B cell (primary cell): ENCODE data around the gene MAD1L1. TPM values are rescaled to one million over a fixed set of nuclear protein-coding genes. Genes with fewer than 3 reads are reported as not detected.

Source experiments
- ATAC-seq: fragments of 200-7000 bp; cut with Tn5 transposase; one replicate; pipeline ENCODE4 v1.10.0; 2021; ENCODE audit warnings: low read depth, mild to moderate bottlenecking, moderate number of reproducible peaks, moderate library complexity
- CTCF ChIA-PET: fragments of 350-600 bp; sonication (Branson Sonifier 250); formaldehyde crosslinking; loops from one replicate; lab custom pipeline; 2021; ENCODE audit warnings: antibody characterized with exemption, inconsistent platforms; lab: Charles Lee
- POLR2A ChIA-PET: fragments of 350-600 bp; sonication (Branson Sonifier 250); formaldehyde crosslinking; loops from one replicate; lab custom pipeline; 2021; ENCODE audit warnings: antibody characterized with exemption; lab: Charles Lee
- DNase-seq: peaks from one replicate; pipeline ENCODE4 v3.0.0; 2013
- H2AFZ ChIP-seq: 2 replicates; pipeline ENCODE4 v1.6.1; 2012; ENCODE audit warnings: mild to moderate bottlenecking, low read depth, low read length; ENCODE audit not compliant: insufficient read depth, poor library complexity, severe bottlenecking
- H3K27ac ChIP-seq, 2 donors: 1 replicate in 1 of 2; 2 replicates in 1 of 2; pipeline ENCODE4 v1.5.1; 2012 to 2013; ENCODE audit warnings: low read length in 2 of 2, mild to moderate bottlenecking in 2 of 2, moderate library complexity in 1 of 2
- H3K27me3 ChIP-seq, 4 experiments: fragments of 200-600 bp in 1 of 4; sonication (generic) in 1 of 4; replicated peaks in 1 of 4; 1 replicate in 2 of 4; 2 replicates in 2 of 4; pipeline versions ENCODE4 v1.6.1 to v1.7.0; 2013 to 2016; ENCODE audit warnings: low read length in 3 of 4, mild to moderate bottlenecking in 2 of 4, mixed read lengths in 1 of 4, moderate library complexity in 1 of 4; ENCODE audit not compliant: insufficient read depth in 4 of 4, control insufficient read depth in 3 of 4; ENCODE audit errors: control extremely low read depth in 1 of 4
- H3K36me3 ChIP-seq, 2 experiments: replicated peaks in 1 of 2; 1 replicate in 1 of 2; 2 replicates in 1 of 2; pipeline versions ENCODE4 v1.6.1 to v1.7.1; 2013; ENCODE audit warnings: low read length in 1 of 2; ENCODE audit not compliant: insufficient read depth in 2 of 2, control insufficient read depth in 1 of 2; ENCODE audit errors: control extremely low read depth in 1 of 2, extremely low read depth in 1 of 2
- H3K4me1 ChIP-seq, 2 donors: fragments of 200-600 bp in 1 of 2; sonication (generic) in 1 of 2; 1 replicate in 1 of 2; 2 replicates in 1 of 2; pipeline versions ENCODE4 v1.5.1 to v1.6.1; 2013 to 2017; ENCODE audit warnings: low read length in 2 of 2; ENCODE audit not compliant: control insufficient read depth in 2 of 2, insufficient read depth in 2 of 2
- H3K4me2 ChIP-seq: replicated peaks from 2 replicates; pipeline ENCODE3; 2012; ENCODE audit warnings: mild to moderate bottlenecking, low read depth, low read length; ENCODE audit not compliant: poor library complexity, severe bottlenecking
- H3K4me3 ChIP-seq, 5 experiments: fragments of 200-600 bp in 1 of 5; sonication (generic) in 1 of 5; 1 replicate in 3 of 5; 2 replicates in 2 of 5; pipeline versions ENCODE4 v1.5.1 to v1.7.0; 2011 to 2016; ENCODE audit warnings: low read length in 4 of 5, mild to moderate bottlenecking in 4 of 5, low read depth in 2 of 5, control low read depth in 1 of 5, moderate library complexity in 1 of 5; ENCODE audit not compliant: insufficient read depth in 1 of 5; ENCODE audit errors: control extremely low read depth in 1 of 5, extremely low read depth in 1 of 5
- H3K79me2 ChIP-seq: fragments of 200-600 bp; sonication (generic); one replicate; pipeline ENCODE4 v1.6.0; 2016; ENCODE audit warnings: low read length; ENCODE audit not compliant: control insufficient read depth, insufficient read depth
- H3K9ac ChIP-seq: fragments of 200-600 bp; sonication (generic); 2 replicates; pipeline ENCODE4 v1.6.1; 2017; ENCODE audit warnings: mild to moderate bottlenecking, low read length, moderate library complexity
- H3K9me3 ChIP-seq, 3 donors: one replicate each; pipeline versions ENCODE4 v1.6.1 to v1.7.1; 2013; ENCODE audit warnings: low read length in 2 of 3; ENCODE audit not compliant: control insufficient read depth in 2 of 3, insufficient read depth in 1 of 3; ENCODE audit errors: control extremely low read depth in 1 of 3
- H4K20me1 ChIP-seq: 2 replicates; pipeline ENCODE4 v1.6.0; 2012; ENCODE audit warnings: mild to moderate bottlenecking, low read length; ENCODE audit not compliant: insufficient read depth, control insufficient read depth, poor library complexity, severe bottlenecking
- H3K27ac Mint-ChIP-seq: one replicate; pipeline ENCODE4 v1.8.0; 2021; ENCODE audit warnings: mixed read lengths
- H3K27me3 Mint-ChIP-seq: one replicate; pipeline ENCODE4 v1.8.0; 2021; ENCODE audit warnings: mixed read lengths
- H3K4me1 Mint-ChIP-seq: one replicate; pipeline ENCODE4 v1.8.0; 2021; ENCODE audit warnings: mixed read lengths
- H3K4me3 Mint-ChIP-seq: one replicate; pipeline ENCODE4 v1.8.0; 2021; ENCODE audit warnings: mixed read lengths
- H3K9me3 Mint-ChIP-seq: one replicate; pipeline ENCODE4 v1.8.0; 2022; ENCODE audit warnings: mixed read lengths; ENCODE audit not compliant: insufficient read depth
- CTCF ChIP-seq: fragments of 200-600 bp; IDR thresholded peaks from one replicate; pipeline ENCODE4 v1.8.0; 2022; ENCODE audit warnings: antibody characterized with exemption, mild to moderate bottlenecking
- EZH2 ChIP-seq: IDR thresholded peaks from 2 replicates; pipeline ENCODE4 v1.6.1; 2012; ENCODE audit warnings: borderline replicate concordance, low read depth, mild to moderate bottlenecking, moderate library complexity, low read length; ENCODE audit not compliant: insufficient read depth, poor library complexity, severe bottlenecking
- WGBS: methylation state at CpG from one replicate; pipeline ENCODE4 v1.1.5; 2013; ENCODE audit warnings: missing lambda C conversion rate; ENCODE audit not compliant: insufficient coverage; 5-methylcytosine and 5-hydroxymethylcytosine counted together
- intact Hi-C: fragments of 100-400 bp; cut with micrococcal nuclease; formaldehyde crosslinking; loops from one replicate; pipeline ENCODE4 v1.10.0; 2022
- polyA plus RNA-seq: library from polyadenylated mRNA; depleted of rRNA; stranded (reverse); fragments of >200 nt; gene quantifications from 2 replicates; pipeline ENCODE4 v1.2.3, GENCODE V29; 2012
- total RNA-seq, 2 donors: library from RNA; stranded (reverse); fragments of 120-200 nt in 1 of 2; gene quantifications; 1 replicate in 1 of 2; 2 replicates in 1 of 2; pipeline versions ENCODE4 v1.2.3 to v1.2.4, GENCODE V29; 2013 to 2022

Gene MAD1L1
- total and polyA plus RNA-seq, 2 donors (not counting 1 experiment from before 2014, with no cell fraction given), result 86.7 to 110 TPM

- Histone ChIP-seq H3K36me3 (no peaks in the 10 kb centered on the region), H4K20me1 (no peaks in the 10 kb centered on the region), H3K4me3 (no peak overlapping the region), H3K9me3 (peaks cover 0 to 17% (median 0%) of the 10 kb centered on the region in 3 donors), H3K4me2 (peak overlapping the region; percentile 7), H3K9ac (no peak overlapping the region), H2AFZ (no peak overlapping the region), H3K27me3 (no peaks in the 10 kb centered on the region), H3K4me1 (peaks cover 19 to 24% of the 10 kb centered on the region in 2 donors), H3K79me2 (no peaks in the 10 kb centered on the region), H3K27ac (peak overlapping the region in 1 of 2 donors; percentile 79)
- H3K4me1 Mint-ChIP-seq, result peaks cover 21% of the 10 kb centered on the region
- H3K27me3 Mint-ChIP-seq, result no peaks in the 10 kb centered on the region
- no peak for DNase-seq
- intact Hi-C loops, result no loop called here
- H3K4me3 Mint-ChIP-seq, result no peak overlapping the region
- no peaks in the 10 kb centered on the region for H3K9me3 Mint-ChIP-seq
- POLR2A ChIA-PET, result interaction anchor here (1.2 kb wide), 1 partner anchor 28 kb away, joined by 3 read pairs; no protein-coding TSS in a partner anchor
- no peak for TF ChIP-seq EZH2
- no peak for TF ChIP-seq CTCF
- no peak for ATAC-seq
- WGBS, result 98% methylated on average over 29 of the region's 31 CpGs
- CTCF ChIA-PET, result no interaction called here
- H3K27ac Mint-ChIP-seq, result peak overlapping the region; percentile 20
These were observed 253.8 kb downstream of the MAD1L1 start for GRCh38 chr7:1978656-1979590.

- Histone ChIP-seq H3K4me1 (peaks cover 19 to 24% of the 10 kb centered on the region in 2 donors), H4K20me1 (no peaks in the 10 kb centered on the region), H3K79me2 (no peaks in the 10 kb centered on the region), H3K4me2 (no peak overlapping the region), H3K9ac (no peak overlapping the region), H3K27ac (no peak overlapping the region), H3K9me3 (peaks cover 0 to 17% (median 0%) of the 10 kb centered on the region in 3 donors), H3K36me3 (no peaks in the 10 kb centered on the region), H2AFZ (no peak overlapping the region), H3K27me3 (no peaks in the 10 kb centered on the region), H3K4me3 (no peak overlapping the region)
- no peak overlapping the region for H3K27ac Mint-ChIP-seq
- DNase-seq, result no peak
- peaks cover 21% of the 10 kb centered on the region for H3K4me1 Mint-ChIP-seq
- no peak for TF ChIP-seq CTCF
- no peak for TF ChIP-seq EZH2
- ChIA-PET CTCF (no interaction called here), POLR2A (no interaction called here)
- no peaks in the 10 kb centered on the region for H3K9me3 Mint-ChIP-seq
- intact Hi-C loops, result no loop called here
- no peak overlapping the region for H3K4me3 Mint-ChIP-seq
- no peak for ATAC-seq
- 100% methylated on average over 10 of the region's 15 CpGs for WGBS
- no peaks in the 10 kb centered on the region for H3K27me3 Mint-ChIP-seq
These were observed 254.8 kb downstream of the MAD1L1 start for GRCh38 chr7:1977876-1978441.
